AG09309 (cell line): ENCODE measurements around the gene PKP1.

Experiments
- DNase-seq: peaks from one replicate; pipeline ENCODE4 v3.0.0-alpha.2; 2010; ENCODE audit warnings: low read depth
- H3K4me3 ChIP-seq: 2 replicates; pipeline ENCODE4 v1.5.1; 2011; ENCODE audit warnings: mild to moderate bottlenecking, low read depth, low read length, moderate library complexity; ENCODE audit not compliant: control insufficient read depth
- TF ChIP-seq, protein P1 (sequence below): IDR thresholded peaks from 2 replicates; pipeline ENCODE4 v1.5.1; 2011; ENCODE audit warnings: mild to moderate bottlenecking, low read depth, low read length, inconsistent platforms; ENCODE audit not compliant: insufficient read depth, control insufficient read depth; ENCODE audit errors: missing control alignments

PKP1 gene

DNA sequence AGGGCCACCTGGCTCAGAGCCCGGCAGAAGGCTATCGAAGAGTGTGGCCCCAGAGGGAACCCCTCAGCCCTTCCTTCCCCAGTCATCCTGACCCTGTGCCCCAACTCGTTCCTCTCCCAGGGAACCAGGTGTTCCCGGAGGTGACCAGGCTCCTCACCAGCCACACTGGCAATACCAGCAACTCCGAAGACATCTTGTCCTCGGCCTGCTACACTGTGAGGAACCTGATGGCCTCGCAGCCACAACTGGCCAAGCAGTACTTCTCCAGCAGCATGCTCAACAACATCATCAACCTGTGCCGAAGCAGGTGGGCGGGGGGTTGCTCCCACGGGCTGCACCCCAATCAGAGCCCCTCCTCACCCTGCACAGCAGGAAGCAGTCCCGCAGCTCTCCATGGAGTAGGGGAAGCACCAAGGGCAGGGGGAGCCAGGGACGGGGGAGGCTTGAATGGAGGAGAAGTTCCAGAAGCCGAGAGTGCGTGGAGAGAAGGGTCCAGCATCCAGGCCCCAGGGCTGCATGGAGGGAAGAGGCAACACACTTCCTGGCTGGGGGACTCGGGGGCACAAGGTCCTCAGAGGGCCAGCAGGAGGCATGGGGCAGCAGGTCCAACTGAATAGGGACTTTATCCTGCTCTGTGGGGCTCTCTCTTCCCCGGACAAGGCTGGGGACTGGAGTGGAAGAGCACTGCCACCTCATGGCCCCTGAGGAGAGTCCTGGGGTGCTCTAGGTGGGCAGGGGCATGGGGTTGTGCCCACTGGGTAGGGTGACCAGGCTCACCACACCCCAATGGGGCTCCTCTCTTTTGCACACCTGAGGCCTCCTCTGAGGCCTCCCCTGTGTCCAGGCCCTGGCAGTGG is 41.7 kb downstream of the PKP1 start:
- H3K4me3 ChIP-seq, result no peak overlapping the region
- DNase-seq, result no peak
- TF ChIP-seq, protein P1, sequence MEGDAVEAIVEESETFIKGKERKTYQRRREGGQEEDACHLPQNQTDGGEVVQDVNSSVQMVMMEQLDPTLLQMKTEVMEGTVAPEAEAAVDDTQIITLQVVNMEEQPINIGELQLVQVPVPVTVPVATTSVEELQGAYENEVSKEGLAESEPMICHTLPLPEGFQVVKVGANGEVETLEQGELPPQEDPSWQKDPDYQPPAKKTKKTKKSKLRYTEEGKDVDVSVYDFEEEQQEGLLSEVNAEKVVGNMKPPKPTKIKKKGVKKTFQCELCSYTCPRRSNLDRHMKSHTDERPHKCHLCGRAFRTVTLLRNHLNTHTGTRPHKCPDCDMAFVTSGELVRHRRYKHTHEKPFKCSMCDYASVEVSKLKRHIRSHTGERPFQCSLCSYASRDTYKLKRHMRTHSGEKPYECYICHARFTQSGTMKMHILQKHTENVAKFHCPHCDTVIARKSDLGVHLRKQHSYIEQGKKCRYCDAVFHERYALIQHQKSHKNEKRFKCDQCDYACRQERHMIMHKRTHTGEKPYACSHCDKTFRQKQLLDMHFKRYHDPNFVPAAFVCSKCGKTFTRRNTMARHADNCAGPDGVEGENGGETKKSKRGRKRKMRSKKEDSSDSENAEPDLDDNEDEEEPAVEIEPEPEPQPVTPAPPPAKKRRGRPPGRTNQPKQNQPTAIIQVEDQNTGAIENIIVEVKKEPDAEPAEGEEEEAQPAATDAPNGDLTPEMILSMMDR, result no peak

DNA sequence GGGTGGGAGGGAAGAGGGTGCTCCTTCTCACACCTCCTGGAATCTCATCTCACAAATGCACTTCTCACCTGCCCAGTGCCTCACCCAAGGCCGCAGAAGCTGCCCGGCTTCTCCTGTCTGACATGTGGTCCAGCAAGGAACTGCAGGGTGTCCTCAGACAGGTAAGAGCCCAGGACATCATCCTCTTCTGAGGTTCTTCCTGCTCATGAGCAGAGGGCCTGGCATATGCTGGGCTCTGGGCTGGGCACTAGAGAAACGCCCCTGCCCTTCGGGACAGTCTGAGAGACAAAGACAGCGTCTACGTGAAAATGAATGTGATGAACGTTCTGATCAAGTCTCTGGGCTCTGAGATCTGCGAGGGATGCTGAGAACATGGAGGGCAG is 42.4 kb downstream of the PKP1 start:
- no peak for DNase-seq
- no peak overlapping the region for H3K4me3 ChIP-seq
- TF ChIP-seq, protein P1, result no peak

DNA sequence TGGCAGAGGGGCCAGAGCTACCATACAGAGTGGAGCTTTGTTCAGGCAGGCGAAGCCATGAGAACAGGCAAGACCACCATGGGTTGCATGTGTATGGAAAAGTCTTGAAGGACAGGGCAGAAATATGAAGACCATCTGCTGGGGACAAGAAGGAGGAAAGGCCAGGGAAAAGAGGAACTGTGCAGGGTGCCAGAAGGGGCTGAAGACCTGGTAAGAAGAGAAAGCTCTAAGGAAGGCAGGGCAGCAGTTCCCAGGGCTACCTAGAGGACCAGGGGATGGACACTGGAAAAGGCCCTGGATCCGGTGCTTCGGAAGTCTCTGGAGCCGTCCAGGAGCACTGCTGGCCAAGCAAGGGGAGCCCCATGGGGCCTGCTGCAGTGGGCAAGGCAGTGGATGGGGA is 43.4 kb downstream of the PKP1 start:
- no peak overlapping the region for H3K4me3 ChIP-seq
- TF ChIP-seq, protein P1, result no peak
- no peak for DNase-seq

DNA sequence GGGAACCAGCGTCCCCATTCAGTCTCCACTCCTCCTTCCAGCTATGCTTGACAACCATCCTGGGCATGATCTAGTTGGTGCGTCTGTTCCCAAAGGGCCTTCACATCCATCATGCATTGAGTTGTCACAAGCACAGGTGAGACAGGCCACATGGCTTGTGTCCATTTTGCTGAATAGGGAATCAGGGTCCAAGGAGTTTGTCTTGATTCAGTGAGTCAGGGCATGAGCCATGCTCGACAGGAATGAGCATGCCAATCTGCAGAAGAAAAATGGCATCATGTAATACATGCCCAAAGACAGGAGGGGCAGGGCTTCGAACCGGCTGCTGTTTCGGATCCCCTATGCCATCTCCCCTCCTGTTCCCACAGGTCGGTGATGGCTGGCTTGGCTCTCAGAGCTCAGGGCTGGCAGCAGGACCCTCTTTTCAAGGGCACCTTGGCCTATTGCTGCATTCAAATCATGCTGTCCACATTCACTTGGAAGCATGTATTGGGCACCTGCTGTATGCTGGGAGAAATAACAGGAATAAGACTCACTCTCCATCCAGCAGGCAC is 44.5 kb downstream of the PKP1 start:
- DNase-seq, result no peak
- H3K4me3 ChIP-seq, result no peak overlapping the region
- TF ChIP-seq, protein P1, result no peak

DNA sequence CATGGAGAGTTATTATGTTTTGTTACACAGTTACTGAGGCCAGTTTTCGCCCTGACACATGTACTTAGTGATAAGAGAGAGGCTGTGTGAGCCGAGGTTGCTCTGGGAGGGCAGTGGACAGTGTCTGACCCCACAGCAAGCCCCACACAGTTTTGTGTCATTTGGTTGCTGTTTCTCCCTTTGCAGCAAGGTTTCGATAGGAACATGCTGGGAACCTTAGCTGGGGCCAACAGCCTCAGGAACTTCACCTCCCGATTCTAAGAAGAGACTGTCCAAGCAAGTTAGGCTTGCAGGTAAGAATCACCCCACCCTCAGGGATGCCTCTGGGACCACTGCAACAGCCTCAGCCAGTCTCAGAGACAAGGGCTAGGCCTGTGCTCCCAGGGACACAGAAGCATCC is 45.3 kb downstream of the PKP1 start:
- TF ChIP-seq, protein P1, result no peak
- H3K4me3 ChIP-seq, result no peak overlapping the region
- no peak for DNase-seq

DNA sequence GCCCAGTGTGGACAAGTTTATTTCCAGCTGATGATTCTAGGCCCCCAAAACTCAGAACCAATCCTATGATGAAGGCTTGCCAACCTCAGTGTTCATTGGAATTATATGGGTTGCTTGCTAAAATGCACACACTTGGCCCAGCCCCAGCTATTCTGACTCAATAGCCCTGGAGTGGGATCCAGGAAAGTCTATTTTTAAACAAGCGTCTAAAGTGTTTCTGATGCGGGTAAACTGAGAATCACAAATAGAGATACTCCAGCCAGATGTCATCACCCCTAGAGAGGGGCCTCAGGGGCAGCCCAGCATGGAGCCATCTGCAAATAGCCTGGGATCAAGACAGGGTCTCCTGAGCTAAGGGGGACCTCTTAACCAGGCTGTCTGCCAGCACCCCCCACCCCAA is 46.0 kb downstream of the PKP1 start:
- DNase-seq, result no peak
- TF ChIP-seq, protein P1, result no peak
- no peak overlapping the region for H3K4me3 ChIP-seq
